HCT116 (cell line): Measurements from ENCODE around the gene DDX54. TPM values are rescaled to one million over a fixed set of nuclear protein-coding genes. Genes with fewer than 3 reads are reported as not detected.

ENCODE experiments used
- ATAC-seq: fragments of 200-7000 bp; cut with Tn5 transposase; 2 replicates; pipeline ENCODE4 v1.9.1; 2020; ENCODE audit warnings: mild to moderate bottlenecking, moderate library complexity
- BruUV-seq: library from RNA; stranded (reverse); fragments of 400-500 nt; replicated peaks from 2 replicates; lab custom pipeline; 2021; lab: Mats Ljungman, UMichigan
- CTCF ChIA-PET: fragments of 300-600 bp; sonication (Branson Sonifier 250); formaldehyde crosslinking; loops from one replicate; lab custom pipeline; 2021; ENCODE audit warnings: antibody characterized with exemption; lab: Charles Lee
- POLR2A ChIA-PET: fragments of 300-600, 350-600 bp; sonication (Branson Sonifier 250); formaldehyde crosslinking; loops from one replicate; lab custom pipeline; 2021; ENCODE audit warnings: antibody characterized with exemption; lab: Charles Lee
- RAD21 ChIA-PET, 2 experiments: fragments of 300-600 bp; sonication (Branson Sonifier 250); formaldehyde crosslinking; loops; one replicate each; lab custom pipeline; 2023; ENCODE audit warnings: low total read pairs in 2 of 2; ENCODE audit not compliant: uncharacterized antibody in 2 of 2, unreplicated experiment in 2 of 2, low non-redundant PET in 1 of 2; lab: Charles Lee
- DNase-seq: peaks from one replicate; pipeline ENCODE4 v3.0.0-alpha.2; 2010; ENCODE audit warnings: low read depth, low spot score
- H2AFZ ChIP-seq: fragments of 200-600 bp; shearing (Covaris generic), sonication (generic); 2 replicates; pipeline ENCODE4 v1.6.1; 2017; ENCODE audit warnings: low read depth, mixed run types, mixed read lengths, antibody characterized with exemption, low read length; ENCODE audit not compliant: poor library complexity, severe bottlenecking
- H3K27ac ChIP-seq: 2 replicates; pipeline ENCODE4 v1.5.1; 2012; ENCODE audit warnings: low read depth, low read length
- H3K27me3 ChIP-seq: fragments of 200-600 bp; sonication (generic); 2 replicates; pipeline ENCODE4 v1.6.1; 2016; ENCODE audit warnings: mixed run types, low read length, mixed read lengths; ENCODE audit not compliant: insufficient read depth
- H3K36me3 ChIP-seq, 2 experiments: fragments of 200-500 bp in 1 of 2; fragments of 200-600 bp in 1 of 2; sonication (Bioruptor generic) in 1 of 2; sonication (generic) in 1 of 2; 2 replicates each; pipeline versions ENCODE4 v1.5.1 to v1.6.1; 2014 to 2016; ENCODE audit warnings: low read length in 2 of 2, inconsistent platforms in 1 of 2, mixed read lengths in 1 of 2, mixed run types in 1 of 2; ENCODE audit not compliant: insufficient read depth in 2 of 2, control insufficient read depth in 1 of 2
- H3K4me1 ChIP-seq, 2 experiments: fragments of 200-600 bp in 1 of 2; sonication (generic) in 1 of 2; 2 replicates each; pipeline versions ENCODE4 v1.5.1 to v1.6.1; 2012 to 2017; ENCODE audit warnings: low read length in 2 of 2, inconsistent platforms in 1 of 2, mild to moderate bottlenecking in 1 of 2, mixed read lengths in 1 of 2, mixed run types in 1 of 2, moderate library complexity in 1 of 2; ENCODE audit not compliant: insufficient read depth in 2 of 2, control insufficient read depth in 1 of 2
- H3K4me2 ChIP-seq: fragments of 200-600 bp; sonication (generic); 2 replicates; pipeline ENCODE4 v1.6.1; 2017; ENCODE audit warnings: mixed run types, low read length, mixed read lengths
- H3K4me3 ChIP-seq, 2 experiments: fragments of 200-600 bp in 1 of 2; sonication (generic) in 1 of 2; replicated peaks in 1 of 2; 2 replicates each; pipeline ENCODE4 v1.5.1; 2011 to 2016; ENCODE audit warnings: low read length in 2 of 2, control low read depth in 1 of 2, low read depth in 1 of 2, mild to moderate bottlenecking in 1 of 2, mixed read lengths in 1 of 2, mixed run types in 1 of 2
- H3K79me2 ChIP-seq: fragments of 200-600 bp; sonication (generic); 2 replicates; pipeline ENCODE4 v1.6.1; 2017; ENCODE audit warnings: mild to moderate bottlenecking, mixed run types, low read length, moderate library complexity, mixed read lengths; ENCODE audit not compliant: insufficient read depth
- H3K9ac ChIP-seq: fragments of 200-600 bp; sonication (generic); 2 replicates; pipeline ENCODE4 v1.6.1; 2016; ENCODE audit warnings: low read length, mixed read lengths
- H3K9me2 ChIP-seq: fragments of 200-600 bp; sonication (generic), shearing (Covaris generic); 2 replicates; pipeline ENCODE4 v1.6.1; 2017; ENCODE audit warnings: mixed run types, mild to moderate bottlenecking, moderate library complexity; ENCODE audit not compliant: insufficient read depth
- H3K9me3 ChIP-seq, 2 experiments: fragments of 200-500 bp in 1 of 2; fragments of 200-600 bp in 1 of 2; sonication (Bioruptor generic) in 1 of 2; sonication (generic) in 1 of 2; 2 replicates each; pipeline ENCODE4 v1.6.1; 2014 to 2017; ENCODE audit warnings: low read length in 2 of 2, mixed read lengths in 2 of 2, inconsistent platforms in 1 of 2, low read depth in 1 of 2, mild to moderate bottlenecking in 1 of 2, mixed run types in 1 of 2, moderate library complexity in 1 of 2; ENCODE audit not compliant: control insufficient read depth in 1 of 2, insufficient read depth in 1 of 2
- H4K20me1 ChIP-seq: fragments of 200-600 bp; sonication (generic), shearing (Covaris generic); 2 replicates; pipeline ENCODE4 v1.6.1; 2017; ENCODE audit warnings: mixed run types, mild to moderate bottlenecking, moderate library complexity; ENCODE audit not compliant: insufficient read depth
- CEBPB ChIP-seq: IDR thresholded peaks from 2 replicates; pipeline ENCODE4 v1.6.1; 2012; ENCODE audit warnings: low read depth
- EGR1 ChIP-seq: IDR thresholded peaks from 2 replicates; pipeline ENCODE4 v1.6.1; 2012; ENCODE audit warnings: low read depth
- EZH2 ChIP-seq: fragments of 200-600 bp; sonication (generic); IDR thresholded peaks from 2 replicates; pipeline ENCODE4 v1.6.1; 2017; ENCODE audit warnings: antibody characterized with exemption, mixed run types
- EZH2phosphoT487 ChIP-seq: fragments of 200-600 bp; IDR thresholded peaks from 2 replicates; pipeline ENCODE4 v1.6.1; 2018; ENCODE audit warnings: antibody characterized with exemption, borderline replicate concordance
- FOSL1 ChIP-seq: IDR thresholded peaks from 2 replicates; pipeline ENCODE4 v1.6.1; 2012; ENCODE audit warnings: low read depth
- POLR2A ChIP-seq: IDR thresholded peaks from 2 replicates; pipeline ENCODE4 v1.7.0; 2011; ENCODE audit warnings: borderline replicate concordance; ENCODE audit not compliant: insufficient read depth, insufficient read length; ENCODE audit errors: extremely low read depth
- POLR2AphosphoS5 ChIP-seq: IDR thresholded peaks from 2 replicates; pipeline ENCODE4 v1.6.1; 2011; ENCODE audit warnings: mild to moderate bottlenecking, low read depth, low read length, moderate library complexity
- SP1 ChIP-seq: IDR thresholded peaks from 2 replicates; pipeline ENCODE4 v1.6.1; 2012; ENCODE audit warnings: low read depth
- SRF ChIP-seq: IDR thresholded peaks from 2 replicates; pipeline ENCODE4 v1.6.1; 2012; ENCODE audit warnings: low read depth
- ZNF274 ChIP-seq: fragments of 200-500 bp; sonication (Bioruptor generic); IDR thresholded peaks from 2 replicates; pipeline ENCODE4 v1.6.1; 2014; ENCODE audit warnings: mild to moderate bottlenecking, low read depth, low read length, inconsistent platforms
- intact Hi-C: fragments of 100-400 bp; cut with micrococcal nuclease; formaldehyde crosslinking; loops from 2 replicates; pipeline ENCODE4 v1.10.0; 2022
- total RNA-seq: library from RNA; stranded (reverse); gene quantifications from one replicate; pipeline ENCODE4 v1.2.1, GENCODE V29; 2021; ENCODE audit not compliant: unreplicated experiment
- TF ChIP-seq, protein P1 (sequence below): IDR thresholded peaks from 2 replicates; pipeline ENCODE4 v1.6.1; 2012
- TF ChIP-seq, protein P2 (sequence below): IDR thresholded peaks from 2 replicates; pipeline ENCODE4 v1.6.1; 2012; ENCODE audit warnings: low read depth

The DDX54 gene
- total RNA-seq, 1 experiment from 2014 or later = 110 TPM

DNA sequence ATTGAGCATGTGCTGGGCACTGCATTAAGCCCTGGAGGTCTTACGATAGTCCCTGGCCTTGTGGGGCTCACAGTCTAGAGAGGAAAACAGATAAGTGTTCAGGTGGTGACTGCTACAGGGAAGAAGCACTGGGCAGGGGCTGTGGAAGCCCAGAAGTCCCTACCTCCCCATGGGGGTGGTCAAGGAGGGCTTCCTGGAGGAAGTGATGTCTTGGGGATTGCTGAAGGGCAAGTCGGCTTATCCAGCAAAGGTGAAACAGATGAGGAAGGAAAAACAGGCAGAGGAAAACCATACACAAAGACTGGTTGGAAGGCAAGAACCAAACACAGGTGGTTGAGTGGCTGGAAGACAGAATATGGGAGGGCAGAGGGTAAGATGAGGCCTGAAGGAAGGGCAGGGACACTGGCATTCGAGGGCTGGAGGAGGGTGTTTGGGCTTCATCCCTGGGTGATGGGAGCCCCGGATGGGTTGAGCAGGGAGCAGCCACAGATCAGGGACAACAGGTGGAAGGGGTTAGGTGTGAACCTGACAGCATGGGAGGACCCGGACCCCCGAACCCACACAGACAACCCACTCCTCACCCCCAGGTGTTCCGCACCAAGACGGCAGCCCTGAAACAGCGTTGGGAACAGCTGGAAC is 33.0 kb downstream of the DDX54 start:
- no peaks in the 10 kb centered on the region for H3K36me3 ChIP-seq
- peaks cover 19 to 36% of the 10 kb centered on the region in 2 experiments for H3K4me1 ChIP-seq
- peak overlapping the region; percentile 43 to 56 for H3K4me3 ChIP-seq
- H3K9me2 ChIP-seq = no peaks in the 10 kb centered on the region
- POLR2A ChIA-PET = interaction anchor here (0.8 kb wide), 1 partner anchor 9 kb away, joined by 3 read pairs; no protein-coding TSS in a partner anchor
- H3K79me2 ChIP-seq = no peaks in the 10 kb centered on the region
- H3K9ac ChIP-seq = peak overlapping the region; percentile 48; the same call in 1 of the 2 replicates
- CTCF ChIA-PET = interaction anchor here (0.8 to 2.6 kb wide), 12 partner anchors 9 to 252 kb away, joined by 3 to 25 read pairs (median 4); partner anchors contain the start of gene RASAL1
- ATAC-seq (no peak), DNase-seq (no peak)
- no peaks in the 10 kb centered on the region for H3K9me3 ChIP-seq
- H2AFZ ChIP-seq = peak overlapping the region; percentile 77
- no TSS peak for BruUV-seq
- H3K27ac ChIP-seq = no peak overlapping the region
- peak overlapping the region; percentile 80 for H3K4me2 ChIP-seq
- RAD21 ChIA-PET = interaction anchor here (0.7 to 1.1 kb wide), 2 partner anchors 16 to 22 kb away, joined by 4 to 5 read pairs; no protein-coding TSS in a partner anchor
- no peaks in the 10 kb centered on the region for H4K20me1 ChIP-seq
- H3K27me3 ChIP-seq = no peaks in the 10 kb centered on the region
- intact Hi-C loops = no loop called here
- TF ChIP-seq, protein P1, sequence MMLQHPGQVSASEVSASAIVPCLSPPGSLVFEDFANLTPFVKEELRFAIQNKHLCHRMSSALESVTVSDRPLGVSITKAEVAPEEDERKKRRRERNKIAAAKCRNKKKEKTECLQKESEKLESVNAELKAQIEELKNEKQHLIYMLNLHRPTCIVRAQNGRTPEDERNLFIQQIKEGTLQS = no peak
- TF ChIP-seq POLR2AphosphoS5 = no peak
- no peak for TF ChIP-seq SRF
- TF ChIP-seq POLR2A = no peak
- no peak for TF ChIP-seq EGR1
- no peak for TF ChIP-seq FOSL1
- TF ChIP-seq ZNF274 = no peak
- no peak for TF ChIP-seq CEBPB
- TF ChIP-seq EZH2 = no peak
- TF ChIP-seq, protein P2, sequence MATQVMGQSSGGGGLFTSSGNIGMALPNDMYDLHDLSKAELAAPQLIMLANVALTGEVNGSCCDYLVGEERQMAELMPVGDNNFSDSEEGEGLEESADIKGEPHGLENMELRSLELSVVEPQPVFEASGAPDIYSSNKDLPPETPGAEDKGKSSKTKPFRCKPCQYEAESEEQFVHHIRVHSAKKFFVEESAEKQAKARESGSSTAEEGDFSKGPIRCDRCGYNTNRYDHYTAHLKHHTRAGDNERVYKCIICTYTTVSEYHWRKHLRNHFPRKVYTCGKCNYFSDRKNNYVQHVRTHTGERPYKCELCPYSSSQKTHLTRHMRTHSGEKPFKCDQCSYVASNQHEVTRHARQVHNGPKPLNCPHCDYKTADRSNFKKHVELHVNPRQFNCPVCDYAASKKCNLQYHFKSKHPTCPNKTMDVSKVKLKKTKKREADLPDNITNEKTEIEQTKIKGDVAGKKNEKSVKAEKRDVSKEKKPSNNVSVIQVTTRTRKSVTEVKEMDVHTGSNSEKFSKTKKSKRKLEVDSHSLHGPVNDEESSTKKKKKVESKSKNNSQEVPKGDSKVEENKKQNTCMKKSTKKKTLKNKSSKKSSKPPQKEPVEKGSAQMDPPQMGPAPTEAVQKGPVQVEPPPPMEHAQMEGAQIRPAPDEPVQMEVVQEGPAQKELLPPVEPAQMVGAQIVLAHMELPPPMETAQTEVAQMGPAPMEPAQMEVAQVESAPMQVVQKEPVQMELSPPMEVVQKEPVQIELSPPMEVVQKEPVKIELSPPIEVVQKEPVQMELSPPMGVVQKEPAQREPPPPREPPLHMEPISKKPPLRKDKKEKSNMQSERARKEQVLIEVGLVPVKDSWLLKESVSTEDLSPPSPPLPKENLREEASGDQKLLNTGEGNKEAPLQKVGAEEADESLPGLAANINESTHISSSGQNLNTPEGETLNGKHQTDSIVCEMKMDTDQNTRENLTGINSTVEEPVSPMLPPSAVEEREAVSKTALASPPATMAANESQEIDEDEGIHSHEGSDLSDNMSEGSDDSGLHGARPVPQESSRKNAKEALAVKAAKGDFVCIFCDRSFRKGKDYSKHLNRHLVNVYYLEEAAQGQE = no peak
- TF ChIP-seq EZH2phosphoT487 = no peak
- no peak for TF ChIP-seq SP1
